K562 (cell line): ENCODE measurements around the gene SDK1. TPM values are rescaled to one million over a fixed set of nuclear protein-coding genes. Genes with fewer than 3 reads are reported as not detected.
A peak's percentile ranks its signal among the peaks of the same experiment; 100 is the strongest.

Source experiments
- ARID3B ChIP-seq: fragments of 250-450 bp; sonication (Bioruptor Pico); IDR thresholded peaks from 2 replicates; pipeline ENCODE4 v1.4.0; 2020; ENCODE audit warnings: borderline replicate concordance
- ETS1 ChIP-seq: conservative IDR thresholded peaks from 2 replicates; pipeline ENCODE4 v1.6.1; 2011; ENCODE audit warnings: low read depth, mild to moderate bottlenecking, low read length; ENCODE audit not compliant: control insufficient read depth
- GATAD2B ChIP-seq: fragments of 450-650 bp; IDR thresholded peaks from 2 replicates; pipeline ENCODE4 v1.6.1; 2017; ENCODE audit warnings: mild to moderate bottlenecking, borderline replicate concordance
- HMBOX1 ChIP-seq: sonication (generic); IDR thresholded peaks from 2 replicates; pipeline ENCODE4 v1.6.1; 2016
- KAT8 ChIP-seq: fragments of 450-650 bp; IDR thresholded peaks from 2 replicates; pipeline ENCODE4 v1.6.1; 2016; ENCODE audit warnings: low read depth, mild to moderate bottlenecking
- LCOR ChIP-seq: sonication (generic); formaldehyde crosslinking; IDR thresholded peaks from 2 replicates; pipeline ENCODE4 v1.8.0; 2022; ENCODE audit warnings: mild to moderate bottlenecking, missing genetic modification reagents
- NUFIP1 ChIP-seq: fragments of 450-650 bp; IDR thresholded peaks from 2 replicates; pipeline ENCODE4 v1.6.1; 2018; ENCODE audit not compliant: partially characterized antibody
- RBM17 ChIP-seq: fragments of 200-400 bp; formaldehyde crosslinking; IDR thresholded peaks from 2 replicates; pipeline ENCODE4 v1.6.1; 2017; ENCODE audit warnings: low read depth, mild to moderate bottlenecking, low read length, borderline replicate concordance
- RBM22 ChIP-seq: fragments of 200-400 bp; formaldehyde crosslinking; IDR thresholded peaks from 2 replicates; pipeline ENCODE4 v1.6.1; 2018; ENCODE audit warnings: low read length, low read depth; ENCODE audit not compliant: poor library complexity, severe bottlenecking
- ZNF165 ChIP-seq: fragments of 250-450 bp; sonication (Bioruptor Pico); IDR thresholded peaks from 2 replicates; pipeline ENCODE4 v1.4.0; 2020; ENCODE audit warnings: borderline replicate concordance
- ZNF507 ChIP-seq: conservative IDR thresholded peaks from 2 replicates; pipeline ENCODE4 v1.6.1; 2017; ENCODE audit warnings: missing genetic modification characterization, missing compliant biosample characterization
- ZNF644 ChIP-seq: fragments of 200-800 bp; sonication (Bioruptor generic); IDR thresholded peaks from 2 replicates; pipeline ENCODE4 v1.6.1; 2016; ENCODE audit warnings: low read depth, missing genetic modification characterization, missing compliant biosample characterization
- ZSCAN32 ChIP-seq: fragments of 450-650 bp; formaldehyde crosslinking; IDR thresholded peaks from 2 replicates; pipeline ENCODE4 v1.4.0; 2020; ENCODE audit warnings: mild to moderate bottlenecking, moderate library complexity
- polyA plus RNA-seq, 8 experiments: library from polyadenylated mRNA; depleted of rRNA in 4 of 8; stranded (reverse) in 5 of 8; unstranded in 3 of 8; fragments of >200 nt; fragmentation: Nextera tagmentation in 2 of 8; fragmentation: Illumina TruSeq in 1 of 8; extraction: Ambion mirVana in 2 of 8; extraction: Trizol in 1 of 8; gene quantifications; 2 replicates each; pipeline versions ENCODE4 v1.2.1 to v1.2.3, GENCODE V29; 2011 to 2014; ENCODE audit warnings: inconsistent platforms in 1 of 8, missing spikeins in 1 of 8
- total RNA-seq, 7 experiments: library from RNA; depleted of rRNA in 6 of 7; stranded (reverse); fragments of >200 nt in 6 of 7; fragmentation: Illumina TruSeq in 2 of 7; extraction: Trizol in 2 of 7; gene quantifications; 2 replicates each; pipeline versions ENCODE4 v1.2.1 to v1.2.3, GENCODE V29; 2011 to 2021; ENCODE audit warnings: low replicate concordance in 1 of 7
- TF ChIP-seq, protein P1 (sequence below): fragments of 250-450 bp; sonication (Bioruptor Pico); IDR thresholded peaks from 2 replicates; pipeline ENCODE4 v1.5.0; 2021; ENCODE audit warnings: mild to moderate bottlenecking, borderline replicate concordance
- TF ChIP-seq, protein P2 (sequence below): fragments of 450-650 bp; IDR thresholded peaks from 2 replicates; pipeline ENCODE4 v1.6.1; 2016; ENCODE audit warnings: antibody characterized with exemption
- TF ChIP-seq, protein P3 (sequence below): sonication (generic); formaldehyde crosslinking; IDR thresholded peaks from 2 replicates; pipeline ENCODE4 v1.8.0; 2022; ENCODE audit warnings: missing genetic modification reagents, mild to moderate bottlenecking, moderate library complexity, borderline replicate concordance

SDK1 gene
- total and polyA plus RNA-seq, 9 of the 15 experiments (the other 6 are each of a cell fraction or from before 2014, with no cell fraction given), result 0.16 TPM; not detected in 8

DNA sequence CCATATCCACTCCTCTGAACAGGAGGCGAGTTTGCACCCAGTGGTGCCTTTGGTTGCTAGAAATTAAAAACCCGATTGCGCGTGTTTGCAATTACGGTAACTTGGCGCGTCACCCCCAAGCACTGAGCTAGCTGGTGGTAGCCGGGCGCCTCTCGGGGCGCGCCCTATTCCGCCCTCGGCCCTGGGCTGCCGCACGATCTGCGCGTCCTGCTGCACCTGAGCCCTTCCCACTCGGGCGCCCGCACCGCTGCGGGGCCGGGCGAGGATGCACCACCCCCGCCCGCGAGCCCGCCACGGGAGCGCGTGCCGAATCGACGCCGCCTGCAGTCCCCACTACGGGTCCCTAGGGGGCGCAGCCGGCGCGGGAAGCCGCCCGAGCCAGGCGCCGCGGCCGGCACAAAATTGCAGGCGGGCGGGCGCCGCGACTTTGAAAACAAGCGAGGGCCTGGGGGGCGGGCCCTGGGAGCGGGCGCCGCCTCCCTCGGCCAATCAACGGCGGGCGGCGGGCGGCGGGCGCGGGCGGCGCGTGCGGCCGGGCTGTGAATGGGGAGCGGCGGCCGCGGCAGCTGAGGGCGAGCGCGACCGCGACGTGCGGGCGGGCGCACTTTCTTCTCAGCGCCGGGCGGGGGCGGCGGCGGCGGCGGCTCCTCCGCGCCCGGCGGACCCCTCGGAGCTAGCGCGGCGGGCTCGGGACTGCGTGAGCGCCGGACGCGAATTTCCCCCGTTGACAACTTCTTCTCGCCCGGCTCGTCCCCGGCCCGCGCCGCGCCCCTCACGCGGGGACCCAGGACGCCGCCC, at the start of gene SDK1 (continued):
- TF ChIP-seq, protein P1, sequence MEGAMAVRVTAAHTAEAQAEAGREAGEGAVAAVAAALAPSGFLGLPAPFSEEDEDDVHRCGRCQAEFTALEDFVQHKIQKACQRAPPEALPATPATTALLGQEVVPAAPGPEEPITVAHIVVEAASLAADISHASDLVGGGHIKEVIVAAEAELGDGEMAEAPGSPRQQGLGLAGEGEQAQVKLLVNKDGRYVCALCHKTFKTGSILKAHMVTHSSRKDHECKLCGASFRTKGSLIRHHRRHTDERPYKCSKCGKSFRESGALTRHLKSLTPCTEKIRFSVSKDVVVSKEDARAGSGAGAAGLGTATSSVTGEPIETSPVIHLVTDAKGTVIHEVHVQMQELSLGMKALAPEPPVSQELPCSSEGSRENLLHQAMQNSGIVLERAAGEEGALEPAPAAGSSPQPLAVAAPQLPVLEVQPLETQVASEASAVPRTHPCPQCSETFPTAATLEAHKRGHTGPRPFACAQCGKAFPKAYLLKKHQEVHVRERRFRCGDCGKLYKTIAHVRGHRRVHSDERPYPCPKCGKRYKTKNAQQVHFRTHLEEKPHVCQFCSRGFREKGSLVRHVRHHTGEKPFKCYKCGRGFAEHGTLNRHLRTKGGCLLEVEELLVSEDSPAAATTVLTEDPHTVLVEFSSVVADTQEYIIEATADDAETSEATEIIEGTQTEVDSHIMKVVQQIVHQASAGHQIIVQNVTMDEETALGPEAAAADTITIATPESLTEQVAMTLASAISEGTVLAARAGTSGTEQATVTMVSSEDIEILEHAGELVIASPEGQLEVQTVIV (CRISPR knock-in tag), result no peak
- TF ChIP-seq ETS1 (no peak), ZSCAN32 (no peak), GATAD2B (peak; percentile 64; the same call in 1 of the 2 replicates), LCOR (CRISPR knock-in tag) (no peak), KAT8 (no peak), HMBOX1 (no peak), ZNF507 (tag) (no peak), RBM22 (no peak), ARID3B (CRISPR knock-in tag) (no peak), RBM17 (no peak), NUFIP1 (no peak), ZNF165 (CRISPR knock-in tag) (no peak), ZNF644 (tag) (no peak)
- TF ChIP-seq, protein P2, sequence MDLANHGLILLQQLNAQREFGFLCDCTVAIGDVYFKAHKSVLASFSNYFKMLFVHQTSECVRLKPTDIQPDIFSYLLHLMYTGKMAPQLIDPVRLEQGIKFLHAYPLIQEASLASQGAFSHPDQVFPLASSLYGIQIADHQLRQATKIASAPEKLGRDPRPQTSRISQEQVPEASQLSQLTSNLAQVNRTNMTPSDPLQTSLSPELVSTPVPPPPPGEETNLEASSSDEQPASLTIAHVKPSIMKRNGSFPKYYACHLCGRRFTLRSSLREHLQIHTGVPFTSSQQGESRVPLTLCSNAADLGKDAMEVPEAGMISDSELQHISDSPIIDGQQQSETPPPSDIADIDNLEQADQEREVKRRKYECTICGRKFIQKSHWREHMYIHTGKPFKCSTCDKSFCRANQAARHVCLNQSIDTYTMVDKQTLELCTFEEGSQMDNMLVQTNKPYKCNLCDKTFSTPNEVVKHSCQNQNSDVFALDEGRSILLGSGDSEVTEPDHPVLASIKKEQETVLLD, result no peak
- TF ChIP-seq, protein P3, sequence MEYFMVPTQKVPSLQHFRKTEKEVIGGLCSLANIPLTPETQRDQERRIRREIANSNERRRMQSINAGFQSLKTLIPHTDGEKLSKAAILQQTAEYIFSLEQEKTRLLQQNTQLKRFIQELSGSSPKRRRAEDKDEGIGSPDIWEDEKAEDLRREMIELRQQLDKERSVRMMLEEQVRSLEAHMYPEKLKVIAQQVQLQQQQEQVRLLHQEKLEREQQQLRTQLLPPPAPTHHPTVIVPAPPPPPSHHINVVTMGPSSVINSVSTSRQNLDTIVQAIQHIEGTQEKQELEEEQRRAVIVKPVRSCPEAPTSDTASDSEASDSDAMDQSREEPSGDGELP (CRISPR knock-in tag), result no peak
